K562 (cell line): Measurements from ENCODE around the gene RORC. TPM values are rescaled to one million over a fixed set of nuclear protein-coding genes. Genes with fewer than 3 reads are reported as not detected.

ENCODE experiments used
- ATAC-seq: fragments of 200-7000 bp; cut with Tn5 transposase; 3 replicates; pipeline ENCODE4 v1.9.1; 2020; ENCODE audit warnings: moderate library complexity
- BruUV-seq: library from RNA; stranded (reverse); fragments of 400-500 nt; replicated peaks from 2 replicates; lab custom pipeline; 2021; lab: Mats Ljungman, UMichigan
- CTCF ChIA-PET: fragments of 300-600 bp; formaldehyde crosslinking; extraction: SDS; loops from one replicate; lab custom pipeline; 2021; ENCODE audit warnings: low intra/inter-chr PET ratio; lab: Yijun Ruan, JAX
- POLR2A ChIA-PET: fragments of 300-600, 350-650 bp; sonication (Branson Sonifier 250); formaldehyde crosslinking; extraction: SDS; loops from one replicate; lab custom pipeline; 2021; ENCODE audit warnings: antibody characterized with exemption, inconsistent platforms; lab: Yijun Ruan, JAX
- DNase-seq, 4 experiments: peaks; one replicate each; pipeline versions ENCODE4 v3.0.0 to v3.0.0-alpha.2; 2011 to 2018; ENCODE audit warnings: low spot score in 3 of 4, mixed read lengths in 3 of 4; ENCODE audit errors: extremely low read depth in 1 of 4
- FAIRE-seq: peaks from 2 replicates; lab custom pipeline; 2011; peaks lifted over from hg19 to GRCh38; lab: Jason Lieb, UNC
- H2AFZ ChIP-seq: 2 replicates; pipeline ENCODE4 v1.6.0; 2011; ENCODE audit warnings: low read depth, low read length, control low read depth, inconsistent platforms
- H3K27ac ChIP-seq: fragments of 200-600 bp; 3 replicates; pipeline ENCODE4 v1.8.0; 2011; ENCODE audit warnings: low read depth, mild to moderate bottlenecking, control low read depth, inconsistent platforms, low read length, moderate library complexity, mixed read lengths; ENCODE audit errors: extremely low read depth
- H3K27me3 ChIP-seq, 2 experiments: fragments of 300-600 bp in 1 of 2; 2 replicates in 1 of 2; 3 replicates in 1 of 2; pipeline versions ENCODE4 v1.6.0 to v1.8.0; 2011; ENCODE audit warnings: inconsistent platforms in 2 of 2, low read length in 2 of 2, mild to moderate bottlenecking in 1 of 2, mixed read lengths in 1 of 2, moderate library complexity in 1 of 2; ENCODE audit not compliant: control insufficient read depth in 2 of 2, insufficient read depth in 2 of 2
- H3K36me3 ChIP-seq: fragments of 300-600 bp; 3 replicates; pipeline ENCODE4 v1.8.0; 2011; ENCODE audit warnings: mild to moderate bottlenecking, low read length, inconsistent platforms; ENCODE audit not compliant: control insufficient read depth, insufficient read depth
- H3K4me1 ChIP-seq, 2 experiments: fragments of 200-600 bp in 1 of 2; replicated peaks in 1 of 2; 2 replicates in 1 of 2; 3 replicates in 1 of 2; pipeline versions ENCODE4 v1.5.1 to v1.8.0; 2011; ENCODE audit warnings: inconsistent platforms in 2 of 2, low read length in 2 of 2, mild to moderate bottlenecking in 1 of 2, mixed read lengths in 1 of 2, moderate library complexity in 1 of 2; ENCODE audit not compliant: control insufficient read depth in 2 of 2, insufficient read depth in 2 of 2
- H3K4me2 ChIP-seq: 2 replicates; pipeline ENCODE4 v1.6.1; 2011; ENCODE audit warnings: low read length, control low read depth, inconsistent platforms, mixed read lengths; ENCODE audit not compliant: insufficient read depth
- H3K4me3 ChIP-seq: fragments of 200-600 bp; sonication (generic), shearing (Covaris generic); 2 replicates; pipeline ENCODE4 v1.5.1; 2016; ENCODE audit warnings: control low read depth, inconsistent platforms
- H3K79me2 ChIP-seq: fragments of 200-600 bp; 3 replicates; pipeline ENCODE4 v1.8.0; 2011; ENCODE audit warnings: low read length, inconsistent platforms; ENCODE audit not compliant: control insufficient read depth, insufficient read depth
- H3K9ac ChIP-seq, 2 experiments: 2 replicates each; pipeline versions ENCODE4 v1.6.0 to v1.6.1; 2011; ENCODE audit warnings: low read depth in 2 of 2, low read length in 2 of 2, control low read depth in 1 of 2, inconsistent platforms in 1 of 2, mild to moderate bottlenecking in 1 of 2, mixed read lengths in 1 of 2; ENCODE audit not compliant: insufficient read depth in 1 of 2
- H3K9me1 ChIP-seq: one replicate; pipeline ENCODE4 v1.6.0; 2011; ENCODE audit warnings: inconsistent platforms, mild to moderate bottlenecking, low read length, moderate library complexity; ENCODE audit not compliant: control insufficient read depth, insufficient read depth
- H3K9me3 ChIP-seq: replicated peaks from 2 replicates; pipeline ENCODE4 v1.5.1; 2011; ENCODE audit warnings: low read depth, low read length, inconsistent platforms; ENCODE audit not compliant: control insufficient read depth, insufficient read depth
- H4K20me1 ChIP-seq: replicated peaks from 2 replicates; pipeline ENCODE4 v1.6.1; 2011; ENCODE audit warnings: low read length, inconsistent platforms, mixed read lengths; ENCODE audit not compliant: control insufficient read depth, insufficient read depth
- ATF3 ChIP-seq, 2 experiments: fragments of 450-650 bp in 1 of 2; sonication (generic) in 1 of 2; formaldehyde crosslinking in 1 of 2; IDR thresholded peaks in 1 of 2; conservative IDR thresholded peaks in 1 of 2; 2 replicates each; pipeline versions ENCODE4 v1.6.1 to v1.8.1; 2016 to 2023; ENCODE audit warnings: mild to moderate bottlenecking in 2 of 2, moderate library complexity in 2 of 2, inconsistent platforms in 1 of 2, missing genetic modification reagents in 1 of 2
- CBFA2T3 ChIP-seq: fragments of 450-650 bp; IDR thresholded peaks from 2 replicates; pipeline ENCODE4 v1.6.1; 2017
- HMGN3 ChIP-seq: IDR thresholded peaks from 2 replicates; pipeline ENCODE4 v1.6.1; 2011; ENCODE audit warnings: borderline replicate concordance, low read depth, mild to moderate bottlenecking, mixed read lengths, low read length; ENCODE audit not compliant: insufficient read length; ENCODE audit errors: extremely low read depth
- RFX7 ChIP-seq: fragments of 250-450 bp; sonication (Bioruptor Pico); IDR thresholded peaks from 2 replicates; pipeline ENCODE4 v1.5.1; 2021; ENCODE audit warnings: mild to moderate bottlenecking
- TAL1 ChIP-seq: fragments of 450-650 bp; IDR thresholded peaks from 2 replicates; pipeline ENCODE4 v1.6.1; 2016; ENCODE audit warnings: mild to moderate bottlenecking
- ZNF449 ChIP-seq: fragments of 250-450 bp; sonication (Bioruptor Pico); IDR thresholded peaks from 2 replicates; pipeline ENCODE4 v1.8.0; 2022; ENCODE audit warnings: moderate library complexity, mild to moderate bottlenecking, inconsistent platforms
- WGBS: fragments of 100-300 bp; shearing (Covaris generic); methylation state at CpG from one replicate; pipeline ENCODE4 v1.1.6; 2016; ENCODE audit warnings: low coverage, mixed read lengths; ENCODE audit not compliant: insufficient coverage; ENCODE audit errors: missing lambda C conversion rate; 5-methylcytosine and 5-hydroxymethylcytosine counted together
- in situ Hi-C: fragments of 300-500 bp; cut with MboI; formaldehyde crosslinking; loops from 4 replicates; pipeline ENCODE4 v1.15.0; 2018; ENCODE audit warnings: inconsistent platforms, mixed read lengths
- intact Hi-C: fragments of 100-400 bp; cut with micrococcal nuclease; formaldehyde crosslinking; loops from 2 replicates; pipeline ENCODE4 v1.14.2; 2022
- polyA plus RNA-seq, 8 experiments: library from polyadenylated mRNA; depleted of rRNA in 4 of 8; stranded (reverse) in 5 of 8; unstranded in 3 of 8; fragments of >200 nt; fragmentation: Nextera tagmentation in 2 of 8; fragmentation: Illumina TruSeq in 1 of 8; extraction: Ambion mirVana in 2 of 8; extraction: Trizol in 1 of 8; gene quantifications; 2 replicates each; pipeline versions ENCODE4 v1.2.1 to v1.2.3, GENCODE V29; 2011 to 2014; ENCODE audit warnings: inconsistent platforms in 1 of 8, missing spikeins in 1 of 8
- total RNA-seq, 7 experiments: library from RNA; depleted of rRNA in 6 of 7; stranded (reverse); fragments of >200 nt in 6 of 7; fragmentation: Illumina TruSeq in 2 of 7; extraction: Trizol in 2 of 7; gene quantifications; 2 replicates each; pipeline versions ENCODE4 v1.2.1 to v1.2.3, GENCODE V29; 2011 to 2021; ENCODE audit warnings: low replicate concordance in 1 of 7

Gene RORC
- total and polyA plus RNA-seq, 9 of the 15 experiments (the other 6 are each of a cell fraction or from before 2014, with no cell fraction given) = not detected

GRCh38 chr1:151811181-151811580 is 20.4 kb downstream of the RORC start:
- intact Hi-C loops = no loop called here
- no peaks in the 10 kb centered on the region for H3K4me1 ChIP-seq
- H3K9ac ChIP-seq = no peak overlapping the region
- H3K9me3 ChIP-seq = no peaks in the 10 kb centered on the region
- BruUV-seq = no TSS peak
- peaks cover 3% of the 10 kb centered on the region; the same call in 1 of the 2 replicates for H4K20me1 ChIP-seq
- ATAC-seq (no peak), DNase-seq (peak in 1 of 4 experiments; percentile 15), FAIRE-seq (no peak)
- no peaks in the 10 kb centered on the region for H3K36me3 ChIP-seq
- H3K4me2 ChIP-seq = no peak overlapping the region
- 8% methylated on average over 9 of the region's 9 CpGs for WGBS
- H3K27ac ChIP-seq = no peak overlapping the region
- in situ Hi-C loops = no loop called here
- H3K9me1 ChIP-seq = no peaks in the 10 kb centered on the region
- peak; percentile 30; the same call in 1 of the 2 replicates for TF ChIP-seq CBFA2T3
- no peak for TF ChIP-seq HMGN3
- TF ChIP-seq ATF3 (IDR thresholded peaks at IDR 0.05) = peak; percentile 23; the same call in 1 of the 2 replicates
- TF ChIP-seq ATF3 (CRISPR knock-in tag; conservative IDR thresholded peaks at IDR 0.05) = no peak
- no peak for TF ChIP-seq ZNF449 (CRISPR knock-in tag)
- TF ChIP-seq TAL1 = peak; percentile 43; the same call in 1 of the 2 replicates
- no peak for TF ChIP-seq RFX7
- H3K27me3 ChIP-seq = peaks cover 58 to 76% of the 10 kb centered on the region in 2 experiments
- H2AFZ ChIP-seq = no peak overlapping the region
- CTCF ChIA-PET = no interaction called here
- H3K4me3 ChIP-seq = no peak overlapping the region
- H3K79me2 ChIP-seq = no peaks in the 10 kb centered on the region
- POLR2A ChIA-PET = interaction anchor here (0.6 to 1.6 kb wide), 5 partner anchors 12 to 191 kb away, joined by 3 to 7 read pairs (median 3); no protein-coding TSS in a partner anchor
